Kidney (tissue), 14 donors: ENCODE measurements around the gene UNKL. TPM values are rescaled to one million over a fixed set of nuclear protein-coding genes. Genes with fewer than 3 reads are reported as not detected.
"Not testable (repeated sequence)": the region's sequence is repeated elsewhere in the genome, so short reads cannot be mapped to it uniquely, and the experiment has no call there.

Experiments
- DNase-seq, 5 donors: peaks; one replicate each; pipeline ENCODE4 v3.0.0-alpha.2; 2013 to 2020
- FAIRE-seq: peaks from 2 replicates; lab custom pipeline; 2012; peaks lifted over from hg19 to GRCh38; lab: Jason Lieb, UNC
- H3K27ac ChIP-seq, 2 donors: one replicate each; pipeline ENCODE4 v1.7.0; 2013; ENCODE audit warnings: low read depth in 2 of 2, low read length in 2 of 2, inconsistent platforms in 1 of 2
- H3K27me3 ChIP-seq: one replicate; pipeline ENCODE4 v1.7.1; 2013; ENCODE audit warnings: low read length, inconsistent platforms; ENCODE audit not compliant: control insufficient read depth, insufficient read depth
- H3K36me3 ChIP-seq, 3 donors: one replicate each; pipeline versions ENCODE4 v1.7.0 to v1.7.1; 2013; ENCODE audit warnings: low read length in 3 of 3, control low read depth in 1 of 3, inconsistent platforms in 1 of 3; ENCODE audit not compliant: insufficient read depth in 3 of 3, control insufficient read depth in 2 of 3
- H3K4me1 ChIP-seq, 3 donors: one replicate each; pipeline versions ENCODE4 v1.7.0 to v1.7.1; 2013; ENCODE audit warnings: low read length in 3 of 3, inconsistent platforms in 1 of 3, low read depth in 1 of 3; ENCODE audit not compliant: control insufficient read depth in 2 of 3, insufficient read depth in 2 of 3
- H3K4me3 ChIP-seq, 3 donors: one replicate each; pipeline versions ENCODE4 v1.7.0 to v1.8.1; 2013; ENCODE audit warnings: low read length in 3 of 3, control low read depth in 1 of 3, inconsistent platforms in 1 of 3
- H3K9ac ChIP-seq, 3 donors: one replicate each; pipeline versions ENCODE4 v1.7.0 to v1.7.1; 2013; ENCODE audit warnings: low read length in 3 of 3, control low read depth in 1 of 3, inconsistent platforms in 1 of 3
- H3K9me3 ChIP-seq, 3 donors: one replicate each; pipeline versions ENCODE4 v1.7.0 to v1.7.1; 2013; ENCODE audit warnings: low read length in 3 of 3, control low read depth in 1 of 3, inconsistent platforms in 1 of 3; ENCODE audit not compliant: control insufficient read depth in 2 of 3, insufficient read depth in 1 of 3
- CTCF ChIP-seq: IDR thresholded peaks from 3 replicates; pipeline ENCODE4 v1.5.1; 2012; ENCODE audit warnings: mild to moderate bottlenecking, moderate library complexity, borderline replicate concordance; ENCODE audit not compliant: insufficient read depth; ENCODE audit errors: extremely low read depth
- intact Hi-C: fragments of 100-400 bp; cut with DNase I; formaldehyde crosslinking; loops from one replicate; pipeline ENCODE4 v1.11.1; 2022
- polyA plus RNA-seq: library from polyadenylated mRNA; stranded (reverse); fragments of 350-450 nt; fragmentation: Illumina TruSeq; extraction: RNeasy Lipid Tissue Mini Kit (QIAGEN cat#74804); gene quantifications from one replicate; pipeline ENCODE4 v1.2.3, GENCODE V29; 2014; ENCODE audit warnings: low read depth, low replicate concordance; ENCODE audit not compliant: insufficient read depth
- total RNA-seq: library from RNA; stranded (reverse); fragmentation: NEBNext Ultra II Directional; extraction: Animal tissue kit (Norgen Biotek cat#: 25700); gene quantifications from one replicate; pipeline ENCODE4 v1.2.1, GENCODE V29; 2021
- donor health status: control.
- donor health status: control.
- donor health status: control.
- donor health status: control.
- donor health status: control.
- donor health status: DM: yes; HTN: yes; CAD: no.
- donor health status: Normal renal cell carcinoma (clear cell type).

The UNKL gene
- total and polyA plus RNA-seq, 2 donors from 2014 or later, result 5.5 to 26.0 TPM

GRCh38 chr16:1331712-1332617, 82.5 kb downstream of the UNKL start:
- intact Hi-C loops, result no loop called here
- Histone ChIP-seq H3K4me3 (peak overlapping the region in 2 of 3 donors; percentile 40 to 56), H3K9me3 (no peaks in the 10 kb centered on the region), H3K4me1 (peaks cover 0 to 13% (median 12%) of the 10 kb centered on the region in 3 donors), H3K27ac (peak overlapping the region; percentile 74 to 76), H3K9ac (peak overlapping the region in 1 of 3 donors; percentile 73), H3K36me3 (no peaks in the 10 kb centered on the region), H3K27me3 (peaks cover 13% of the 10 kb centered on the region)
- no peak for TF ChIP-seq CTCF
- FAIRE-seq, result no peak
- peak; percentile 92 to 96 (median 94) for DNase-seq

GRCh38 chr16:1330931-1331711, 83.4 kb downstream of the UNKL start:
- peak overlapping the region; percentile 74 to 76 for H3K27ac ChIP-seq
- H3K9me3 ChIP-seq, result no peaks in the 10 kb centered on the region
- peaks cover 0 to 13% (median 12%) of the 10 kb centered on the region in 3 donors for H3K4me1 ChIP-seq
- FAIRE-seq (no peak), DNase-seq (peak in 2 of 5 donors; percentile 63 to 81)
- TF ChIP-seq CTCF, result no peak
- intact Hi-C loops, result no loop called here
- peak overlapping the region in 2 of 3 donors; percentile 40 to 56 for H3K4me3 ChIP-seq
- peaks cover 13% of the 10 kb centered on the region for H3K27me3 ChIP-seq
- peak overlapping the region in 1 of 3 donors; percentile 73 for H3K9ac ChIP-seq
- no peaks in the 10 kb centered on the region for H3K36me3 ChIP-seq

- Histone ChIP-seq H3K9me3 (no peaks in the 10 kb centered on the region), H3K4me3 (no peak overlapping the region), H3K27me3 (peaks cover 12% of the 10 kb centered on the region), H3K36me3 (no peaks in the 10 kb centered on the region), H3K4me1 (peaks cover 0 to 13% (median 12%) of the 10 kb centered on the region in 3 donors), H3K9ac (no peak overlapping the region), H3K27ac (no peak overlapping the region)
- no peak for DNase-seq
- no peak for FAIRE-seq
- intact Hi-C loops, result no loop called here
- TF ChIP-seq CTCF, result no peak
Measured at GRCh38 chr16:1330260-1330914, 84.1 kb downstream of the UNKL start.

GRCh38 chr16:1328961-1329360, 85.5 kb downstream of the UNKL start:
- H3K27ac ChIP-seq, intact Hi-C loops, H3K9ac ChIP-seq, H3K9me3 ChIP-seq, H3K4me3 ChIP-seq, FAIRE-seq, H3K27me3 ChIP-seq, DNase-seq: not testable (repeated sequence)
- H3K4me1 ChIP-seq, result peaks cover 0 to 13% (median 12%) of the 10 kb centered on the region in 3 donors
- H3K36me3 ChIP-seq, result peaks cover 0 to 11% (median 0%) of the 10 kb centered on the region in 3 donors

GRCh38 chr16:1328136-1328535, 86.4 kb downstream of the UNKL start:
- FAIRE-seq, H3K9me3 ChIP-seq, DNase-seq, H3K27me3 ChIP-seq, H3K4me3 ChIP-seq, intact Hi-C loops, H3K27ac ChIP-seq, H3K9ac ChIP-seq: not testable (repeated sequence)
- Histone ChIP-seq H3K4me1 (peaks cover 0 to 13% (median 12%) of the 10 kb centered on the region in 3 donors), H3K36me3 (peaks cover 0 to 16% (median 0%) of the 10 kb centered on the region in 3 donors)
